SU-DHL-6 (cell line): ENCODE data around the gene POLR2J3.
"Not testable (repeated sequence)": the region's sequence is repeated elsewhere in the genome, so short reads cannot be mapped to it uniquely, and the experiment has no call there.

ENCODE experiments used
- H2AFZ ChIP-seq: fragments of 200-600 bp; sonication (generic); 2 replicates; pipeline ENCODE4 v1.6.1; 2014; ENCODE audit warnings: low read depth, mild to moderate bottlenecking, moderate library complexity, mixed read lengths, antibody characterized with exemption, low read length; ENCODE audit not compliant: severe bottlenecking
- H3F3A ChIP-seq: fragments of 200-600 bp; shearing (Covaris generic); 2 replicates; pipeline ENCODE4 v1.6.0; 2016; ENCODE audit warnings: antibody characterized with exemption, mild to moderate bottlenecking; ENCODE audit not compliant: insufficient read depth
- H3K27ac ChIP-seq: fragments of 200-600 bp; sonication (generic); 2 replicates; pipeline ENCODE4 v1.5.1; 2016; ENCODE audit warnings: low read depth, mild to moderate bottlenecking, low read length, moderate library complexity, mixed read lengths
- H3K27me3 ChIP-seq: fragments of 200-600 bp; sonication (generic), shearing (Covaris generic); 2 replicates; pipeline ENCODE4 v1.6.0; 2014; ENCODE audit warnings: mild to moderate bottlenecking, low read length
- H3K36me3 ChIP-seq: fragments of 200-600 bp; sonication (generic); 2 replicates; pipeline ENCODE4 v1.6.1; 2014; ENCODE audit warnings: mild to moderate bottlenecking, low read length, mixed read lengths
- H3K4me2 ChIP-seq: fragments of 300-600, 200-600 bp; shearing (Covaris generic), sonication (generic); 2 replicates; pipeline ENCODE4 v1.6.0; 2014; ENCODE audit warnings: low read length, low read depth, mild to moderate bottlenecking; ENCODE audit not compliant: poor library complexity, severe bottlenecking
- H3K4me3 ChIP-seq: fragments of 200-600 bp; sonication (generic); 2 replicates; pipeline ENCODE4 v1.5.1; 2014; ENCODE audit warnings: antibody characterized with exemption, low read length, mild to moderate bottlenecking, mixed read lengths; ENCODE audit not compliant: insufficient read depth, poor library complexity, severe bottlenecking
- H3K79me2 ChIP-seq: fragments of 200-600 bp; sonication (generic); 2 replicates; pipeline ENCODE4 v1.6.1; 2014; ENCODE audit warnings: mild to moderate bottlenecking, low read length, moderate library complexity; ENCODE audit not compliant: insufficient read depth
- H3K9ac ChIP-seq: fragments of 200-600 bp; sonication (generic); 2 replicates; pipeline ENCODE4 v1.7.0; 2014; ENCODE audit warnings: mild to moderate bottlenecking, low read length
- H3K9me2 ChIP-seq: fragments of 200-600 bp; sonication (generic); replicated peaks from 2 replicates; pipeline ENCODE4 v1.6.1; 2014; ENCODE audit warnings: low read length; ENCODE audit not compliant: insufficient read depth
- H3K9me3 ChIP-seq: fragments of 200-600 bp; sonication (generic); 2 replicates; pipeline ENCODE4 v1.6.1; 2014; ENCODE audit warnings: low read length, mixed read lengths; ENCODE audit not compliant: insufficient read depth
- H4K20me1 ChIP-seq: fragments of 200-600 bp; sonication (generic); 2 replicates; pipeline ENCODE4 v1.6.1; 2014; ENCODE audit warnings: low read depth, mild to moderate bottlenecking, antibody characterized with exemption, low read length, moderate library complexity, mixed read lengths

POLR2J3 gene

DNA sequence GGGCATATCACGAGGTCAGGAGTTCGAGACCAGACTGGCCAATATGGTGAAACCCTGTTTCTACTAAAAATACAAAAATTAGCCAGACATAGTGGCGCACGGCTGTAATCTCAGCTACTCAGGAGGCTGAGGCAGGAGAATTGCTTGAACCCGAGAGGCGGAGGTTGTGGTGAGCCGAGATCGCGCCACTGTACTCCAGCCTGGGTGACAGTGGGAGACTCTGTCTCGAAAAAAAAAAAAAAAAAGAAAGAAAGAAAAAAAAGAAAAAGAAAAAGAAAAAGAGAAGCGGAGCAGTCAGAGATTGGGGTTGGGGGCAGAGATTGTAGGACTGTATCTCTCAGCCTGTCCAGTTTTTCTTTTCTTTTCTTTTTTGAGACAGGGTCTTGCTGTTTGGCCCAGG lies 29.6 kb downstream of the POLR2J3 start:
- not testable (repeated sequence) for H3K27ac ChIP-seq, H3K9me3 ChIP-seq, H3K4me3 ChIP-seq, H3K36me3 ChIP-seq, H3K27me3 ChIP-seq, H3K9ac ChIP-seq, H3K4me2 ChIP-seq, H3F3A ChIP-seq, H4K20me1 ChIP-seq, H2AFZ ChIP-seq, H3K79me2 ChIP-seq, H3K9me2 ChIP-seq

DNA sequence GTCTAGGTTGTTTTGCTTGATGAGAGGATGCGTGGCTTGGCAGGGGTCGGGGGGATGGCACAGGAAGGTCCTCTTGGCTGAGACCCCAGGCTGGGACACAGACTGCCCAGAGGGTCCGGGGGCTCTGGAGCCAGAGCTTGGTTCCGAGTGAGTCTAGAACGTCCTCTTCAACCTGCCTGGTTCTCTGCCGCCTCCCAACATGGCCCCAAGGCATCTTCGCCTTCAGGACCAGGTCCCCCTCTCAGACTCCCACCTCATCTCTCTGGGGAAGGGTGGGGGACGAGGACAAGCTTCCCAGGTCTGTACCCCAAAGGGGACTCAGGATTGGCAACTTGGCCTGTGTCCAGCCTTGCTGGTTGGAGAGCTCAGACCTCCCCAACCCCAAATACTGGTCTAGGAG lies 30.3 kb downstream of the POLR2J3 start:
- H3F3A ChIP-seq, H2AFZ ChIP-seq, H3K36me3 ChIP-seq, H3K9ac ChIP-seq, H4K20me1 ChIP-seq, H3K9me2 ChIP-seq, H3K4me3 ChIP-seq, H3K9me3 ChIP-seq, H3K27me3 ChIP-seq, H3K4me2 ChIP-seq, H3K79me2 ChIP-seq, H3K27ac ChIP-seq: not testable (repeated sequence)

DNA sequence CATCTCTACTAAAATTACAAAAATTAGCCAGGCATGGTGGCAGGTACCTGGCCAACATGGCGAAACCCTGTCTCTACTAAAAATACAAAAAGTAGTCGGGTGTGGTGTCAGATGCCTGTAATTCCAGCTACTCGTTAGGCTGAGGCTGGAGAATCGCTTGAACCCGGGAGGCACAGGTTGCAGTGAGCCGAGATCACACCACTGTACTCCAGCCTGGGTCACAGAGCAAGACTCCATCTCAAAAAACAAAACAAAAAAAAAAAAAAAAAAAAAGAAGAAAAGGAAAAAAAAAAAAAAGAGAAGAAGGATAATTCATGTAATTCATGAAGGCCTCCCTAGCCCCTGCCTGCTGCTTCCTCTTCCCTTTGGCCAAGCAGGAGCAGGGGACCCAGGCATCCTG lies 31.8 kb downstream of the POLR2J3 start:
- not testable (repeated sequence) for H3K4me3 ChIP-seq, H3F3A ChIP-seq, H3K9me3 ChIP-seq, H3K9ac ChIP-seq, H3K27me3 ChIP-seq, H3K9me2 ChIP-seq, H3K79me2 ChIP-seq, H3K4me2 ChIP-seq, H3K36me3 ChIP-seq, H4K20me1 ChIP-seq, H2AFZ ChIP-seq, H3K27ac ChIP-seq

DNA sequence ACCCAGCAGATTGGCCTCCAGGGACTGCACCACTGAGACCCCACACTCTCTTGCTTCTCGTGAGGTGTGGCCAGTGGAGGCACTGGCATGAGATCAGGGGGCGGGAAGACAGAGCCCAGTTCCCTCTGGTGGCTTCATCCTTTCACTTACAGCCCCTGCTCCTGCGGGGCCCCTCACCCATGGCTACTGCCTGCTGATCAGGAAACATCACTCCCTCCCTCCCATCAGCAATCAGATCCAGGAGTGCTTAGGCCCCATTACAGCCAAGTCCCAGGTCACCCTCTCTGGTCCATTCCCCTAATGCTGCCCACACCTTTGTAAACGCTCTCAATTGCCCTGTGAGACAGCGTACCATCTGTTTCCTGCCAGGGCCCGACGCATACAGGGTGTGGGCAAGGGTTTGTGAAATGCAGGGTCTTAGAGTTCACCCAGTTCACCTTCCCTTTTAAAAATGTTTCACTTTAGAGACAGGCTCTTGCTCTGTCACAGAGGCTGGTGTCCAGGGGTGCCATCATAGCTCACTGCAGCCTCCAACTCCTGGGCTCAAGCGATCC lies 37.2 kb downstream of the POLR2J3 start:
- not testable (repeated sequence) for H3K27me3 ChIP-seq, H3K9me3 ChIP-seq, H3K36me3 ChIP-seq

DNA sequence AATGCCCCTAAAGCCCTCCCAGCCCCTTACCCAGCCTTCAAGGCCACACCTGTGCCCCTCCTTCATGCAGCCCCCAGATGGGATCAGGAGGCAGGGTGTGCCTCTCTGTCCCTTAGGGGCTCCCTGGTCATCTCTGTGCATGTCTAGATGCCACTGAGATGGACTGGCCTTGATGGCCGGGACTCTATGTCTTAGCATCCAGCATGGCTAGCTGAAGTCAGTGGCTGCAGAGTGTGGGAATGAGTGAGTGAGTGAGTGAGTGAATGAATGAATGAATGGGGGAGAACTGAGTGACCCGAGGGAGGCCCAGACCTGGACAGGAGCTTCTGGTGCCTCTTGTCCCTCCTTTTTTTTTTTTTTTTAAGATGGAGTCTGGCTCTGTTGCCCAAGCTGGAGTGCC lies 40.3 kb downstream of the POLR2J3 start:
- H3K9ac ChIP-seq, H3K9me2 ChIP-seq, H3K9me3 ChIP-seq, H3K36me3 ChIP-seq, H3K4me3 ChIP-seq, H3F3A ChIP-seq, H3K4me2 ChIP-seq, H3K27me3 ChIP-seq, H2AFZ ChIP-seq, H4K20me1 ChIP-seq, H3K79me2 ChIP-seq, H3K27ac ChIP-seq: not testable (repeated sequence)

More for the DNA sequence above, 37.2 kb downstream of the POLR2J3 start:
- H3K27ac ChIP-seq, H4K20me1 ChIP-seq, H3K9me2 ChIP-seq, H2AFZ ChIP-seq, H3K9ac ChIP-seq, H3K4me3 ChIP-seq, H3F3A ChIP-seq, H3K4me2 ChIP-seq, H3K79me2 ChIP-seq: not testable (repeated sequence)

DNA sequence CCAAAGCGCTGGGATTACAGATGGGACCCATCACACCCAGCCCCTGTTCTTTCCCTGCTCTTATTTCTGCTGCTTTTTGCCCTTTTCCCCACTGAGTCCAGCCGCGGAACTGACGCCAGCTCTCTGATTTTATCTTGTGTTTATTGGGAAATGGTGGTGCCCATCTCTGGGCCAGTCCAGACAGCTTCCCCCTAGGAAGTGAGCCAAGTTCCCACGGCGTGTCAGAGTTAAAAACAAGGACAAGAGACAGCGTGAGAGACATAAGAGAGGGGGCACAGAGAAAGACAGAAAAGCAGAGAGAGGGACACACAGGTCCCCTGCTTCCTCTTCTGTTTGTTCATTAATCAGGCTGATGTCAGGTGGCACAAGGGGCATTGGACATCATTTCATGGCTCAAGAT lies 40.8 kb downstream of the POLR2J3 start:
- not testable (repeated sequence) for H3K9me3 ChIP-seq, H2AFZ ChIP-seq, H3F3A ChIP-seq, H3K9me2 ChIP-seq, H3K27ac ChIP-seq, H3K27me3 ChIP-seq, H4K20me1 ChIP-seq, H3K4me3 ChIP-seq, H3K9ac ChIP-seq, H3K79me2 ChIP-seq, H3K4me2 ChIP-seq, H3K36me3 ChIP-seq

DNA sequence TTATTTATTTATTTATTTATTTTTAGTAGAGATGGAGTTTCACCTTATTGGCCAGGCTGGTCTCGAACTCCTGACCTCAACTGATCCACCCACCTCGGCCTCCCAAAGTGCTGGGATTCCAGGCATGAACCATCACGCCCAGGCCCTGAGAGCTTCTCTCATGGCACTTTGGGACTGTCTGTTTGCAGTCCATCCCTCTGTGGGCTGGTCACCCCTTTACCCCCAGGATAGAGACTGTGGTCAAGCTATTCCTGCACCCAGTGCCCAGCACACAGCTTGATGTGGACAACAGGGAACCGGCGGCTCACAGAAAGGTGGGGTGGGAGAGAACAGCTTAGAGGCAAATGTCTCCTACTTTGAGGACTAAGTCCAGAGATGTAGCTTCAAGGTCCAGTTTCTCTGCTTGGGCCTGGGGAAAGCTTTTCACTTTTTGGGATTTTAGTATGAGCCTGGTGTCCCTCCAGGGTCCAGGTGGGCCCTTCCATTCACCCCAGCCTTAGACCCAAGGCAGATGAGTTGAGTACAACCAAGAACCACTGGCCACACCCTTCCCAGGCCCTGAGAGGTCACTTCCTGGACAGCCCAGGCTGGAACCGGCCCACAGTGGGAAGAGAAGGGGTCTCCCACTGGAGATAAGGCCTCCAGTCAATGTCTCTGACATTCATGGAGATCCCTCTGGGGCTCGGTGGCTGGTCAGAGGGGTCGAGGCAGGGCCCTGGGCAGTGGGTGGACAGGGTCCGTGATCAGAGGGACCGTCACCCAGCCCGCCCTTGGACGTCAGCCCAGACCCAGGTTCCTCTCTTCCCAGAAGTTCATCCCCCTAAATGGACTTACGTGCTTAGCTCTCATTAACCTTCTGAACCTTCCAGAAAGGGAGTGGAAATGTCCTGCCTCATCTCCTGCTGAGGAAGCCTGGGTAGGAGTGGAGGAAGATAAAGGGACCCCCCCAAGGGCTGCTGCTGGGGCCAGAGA lies 44.3 kb downstream of the POLR2J3 start:
- not testable (repeated sequence) for H3K36me3 ChIP-seq, H2AFZ ChIP-seq, H3F3A ChIP-seq, H3K27ac ChIP-seq, H3K9me2 ChIP-seq, H3K79me2 ChIP-seq, H3K9ac ChIP-seq, H3K9me3 ChIP-seq, H4K20me1 ChIP-seq, H3K27me3 ChIP-seq, H3K4me2 ChIP-seq, H3K4me3 ChIP-seq

DNA sequence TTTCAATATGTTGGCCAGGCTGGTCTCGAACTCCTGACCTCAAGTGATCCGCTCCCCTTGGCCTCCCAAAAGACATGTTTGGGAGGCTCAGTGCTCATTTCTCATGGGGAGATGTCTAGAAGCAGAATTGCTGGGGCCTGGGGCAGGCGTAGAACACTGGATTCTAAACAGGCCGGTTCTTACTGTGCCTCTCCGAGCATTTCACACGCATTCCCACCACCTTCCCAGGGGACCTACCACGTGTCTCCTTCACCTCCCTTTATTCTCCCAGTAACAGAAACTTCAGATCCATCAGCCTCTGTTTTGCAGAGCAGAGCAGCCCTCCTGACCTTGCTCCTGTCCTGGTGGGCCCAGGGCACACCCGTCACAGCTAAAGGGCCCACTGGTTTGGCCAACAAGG lies 45.2 kb downstream of the POLR2J3 start:
- H3K36me3 ChIP-seq, H3K9me2 ChIP-seq, H4K20me1 ChIP-seq, H3F3A ChIP-seq, H2AFZ ChIP-seq, H3K4me3 ChIP-seq, H3K4me2 ChIP-seq, H3K9me3 ChIP-seq, H3K9ac ChIP-seq, H3K27ac ChIP-seq, H3K79me2 ChIP-seq, H3K27me3 ChIP-seq: not testable (repeated sequence)
